ENCODE data around the gene MAP3K14.

DNA sequence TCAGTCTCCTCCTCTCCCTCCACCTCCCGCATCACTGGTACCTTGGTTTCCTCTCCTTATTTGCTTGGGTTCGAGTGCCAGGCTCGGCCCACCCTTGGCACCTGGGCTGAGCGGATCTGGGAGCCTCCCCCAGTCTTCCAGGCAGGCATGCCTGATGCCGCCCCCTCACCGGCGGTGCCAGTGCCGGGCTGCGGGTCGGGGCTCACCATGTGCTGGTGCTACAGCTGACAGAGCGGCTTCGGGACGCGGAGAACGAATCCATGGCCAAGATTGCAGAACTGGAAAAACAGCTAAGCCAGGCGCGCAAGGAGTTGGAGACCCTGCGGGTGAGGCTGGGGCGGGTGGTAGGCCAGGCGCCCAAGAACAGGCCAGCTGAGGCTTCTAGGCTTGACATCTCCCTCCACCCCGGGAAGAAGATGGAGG, 75.9 kb downstream of the MAP3K14 start:
- TF ChIP-seq POLR2A (IDR thresholded peaks at IDR 0.05; ENCODE audit: low read length) (no peak), GATA1 (IDR thresholded peaks at IDR 0.05; ENCODE audit: low read depth, low read length) (no peak)
